ENCODE measurements around the gene FSD1L.

The FSD1L gene

DNA sequence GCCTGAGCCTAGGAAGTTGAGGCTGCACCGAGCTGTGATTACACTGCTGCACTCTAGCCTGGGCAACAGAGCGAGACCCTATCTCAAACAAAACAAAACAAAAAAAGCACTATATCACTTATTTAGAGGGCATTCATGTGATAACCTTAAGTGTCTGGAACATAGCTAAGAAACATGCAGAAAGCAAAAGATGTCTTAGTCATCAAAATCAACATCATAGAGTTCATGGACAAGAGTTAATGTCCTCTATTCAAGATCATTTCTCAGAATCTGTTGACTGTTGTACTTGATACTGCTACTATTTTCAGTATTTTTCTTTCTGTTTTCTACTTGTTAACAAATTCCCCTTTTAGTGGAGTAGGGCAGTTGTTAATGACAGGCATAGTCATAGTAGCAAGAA, 25.4 kb downstream of the FSD1L start:
- H2BK120ac ChIP-seq (ENCODE audit: insufficient read depth, low read length, poor library complexity): no peak overlapping the region
- H2BK5ac ChIP-seq (ENCODE audit: low read depth, low read length, poor library complexity): no peak overlapping the region
- H2AK5ac ChIP-seq (ENCODE audit: low read length): no peak overlapping the region
- no peak overlapping the region for H4K12ac ChIP-seq (ENCODE audit: low read depth, low read length)
- no peak overlapping the region for H3K4ac ChIP-seq (ENCODE audit: low read depth, low read length)
- no peak overlapping the region for H2BK12ac ChIP-seq (ENCODE audit: low read length)
- H3K27me3 ChIP-seq (ENCODE audit: insufficient read depth, low read length): no peaks in the 10 kb centered on the region
- WGBS (ENCODE audit: extremely low coverage, insufficient coverage, insufficient read length): no CpG with 5 or more reads among the region's 2 CpGs
- H3K18ac ChIP-seq (ENCODE audit: low read length): no peak overlapping the region
- H3K9me3 ChIP-seq (ENCODE audit: insufficient read depth, low read depth, low read length): no peaks in the 10 kb centered on the region
- H3K36me3 ChIP-seq (ENCODE audit: control insufficient read depth in 1 of 2, insufficient read depth in 2 of 2, low read length in 2 of 2): no peaks in the 10 kb centered on the region
- H3K4me2 ChIP-seq (ENCODE audit: low read length): no peak overlapping the region
- no peak overlapping the region for H3K9ac ChIP-seq (ENCODE audit: low read length)
- no peak overlapping the region for H3K23ac ChIP-seq (ENCODE audit: low read length)
- H2AFZ ChIP-seq (ENCODE audit: insufficient read depth, low read length, poor library complexity): no peak overlapping the region
- H4K8ac ChIP-seq (ENCODE audit: low read depth, low read length): no peak overlapping the region
- H3K27ac ChIP-seq (ENCODE audit: low read depth, low read length): no peak overlapping the region
- no peak overlapping the region for H3K4me3 ChIP-seq (ENCODE audit: low read depth, low read length)
- H3K4me1 ChIP-seq (ENCODE audit: control insufficient read depth in 1 of 2, insufficient read depth in 2 of 2, low read length in 2 of 2): no peaks in the 10 kb centered on the region
- H4K91ac ChIP-seq (ENCODE audit: low read depth, low read length): no peak overlapping the region
- no peak overlapping the region for H3K14ac ChIP-seq (ENCODE audit: low read length)
- H3K79me2 ChIP-seq (ENCODE audit: control insufficient read depth, insufficient read depth, low read length, poor library complexity): no peaks in the 10 kb centered on the region
- H3K79me1 ChIP-seq (ENCODE audit: low read length): no peaks in the 10 kb centered on the region
- no peak for DNase-seq

DNA sequence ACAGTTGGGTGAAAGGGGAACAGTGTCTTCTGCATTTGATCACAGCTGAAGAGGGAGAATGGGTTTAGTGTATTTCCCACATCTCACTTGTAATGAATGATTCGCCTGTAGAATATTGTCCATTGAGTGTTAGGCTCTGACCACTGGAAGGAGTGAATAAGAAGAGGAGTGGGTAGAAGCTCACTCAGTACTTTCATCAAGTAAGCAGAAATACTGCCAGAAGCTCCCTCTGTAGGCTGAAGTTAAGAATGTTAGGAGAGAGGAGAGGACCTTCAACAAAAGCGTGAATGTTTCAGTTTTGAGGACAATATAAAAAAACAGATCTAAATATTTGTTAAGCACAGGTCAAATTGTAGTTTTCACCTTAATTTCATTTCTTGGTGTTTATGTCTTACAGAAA, 27.5 kb downstream of the FSD1L start:
- H4K91ac ChIP-seq (ENCODE audit: low read depth, low read length): no peak overlapping the region

DNA sequence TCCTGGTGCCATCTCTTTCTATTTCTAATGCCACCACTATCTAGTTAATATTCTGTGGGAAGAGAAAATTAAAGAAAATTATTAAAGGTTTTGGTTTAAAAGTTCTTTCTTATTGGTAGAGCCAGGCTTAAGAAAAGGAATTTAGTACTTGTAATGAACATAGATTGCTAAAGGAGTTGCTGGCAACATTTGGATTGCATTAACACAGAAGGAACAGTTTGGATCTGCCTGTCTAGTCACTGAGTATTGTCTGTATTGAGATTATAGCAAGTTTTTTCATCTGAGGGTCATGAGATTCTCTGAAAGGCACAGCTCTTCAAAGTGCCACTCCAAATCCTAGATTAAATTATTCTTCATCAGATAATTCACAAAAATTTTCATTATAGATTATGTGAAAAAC, 32.0 kb downstream of the FSD1L start:
- no peak overlapping the region for H2AK5ac ChIP-seq (ENCODE audit: low read length)

More for the DNA sequence above, 27.5 kb downstream of the FSD1L start:
- Histone ChIP-seq H3K36me3 (ENCODE audit: control insufficient read depth in 1 of 2, insufficient read depth in 2 of 2, low read length in 2 of 2) (no peaks in the 10 kb centered on the region), H3K9ac (ENCODE audit: low read length) (no peak overlapping the region), H2AK5ac (ENCODE audit: low read length) (no peak overlapping the region), H3K4me3 (ENCODE audit: low read depth, low read length) (no peak overlapping the region), H3K14ac (ENCODE audit: low read length) (no peak overlapping the region), H3K27me3 (ENCODE audit: insufficient read depth, low read length) (no peaks in the 10 kb centered on the region), H3K23ac (ENCODE audit: low read length) (no peak overlapping the region), H3K79me2 (ENCODE audit: control insufficient read depth, insufficient read depth, low read length, poor library complexity) (no peaks in the 10 kb centered on the region), H3K79me1 (ENCODE audit: low read length) (no peaks in the 10 kb centered on the region), H2BK120ac (ENCODE audit: insufficient read depth, low read length, poor library complexity) (no peak overlapping the region), H3K9me3 (ENCODE audit: insufficient read depth, low read depth, low read length) (no peaks in the 10 kb centered on the region), H4K8ac (ENCODE audit: low read depth, low read length) (no peak overlapping the region), H3K4me2 (ENCODE audit: low read length) (no peak overlapping the region), H3K4me1 (ENCODE audit: control insufficient read depth in 1 of 2, insufficient read depth in 2 of 2, low read length in 2 of 2) (no peaks in the 10 kb centered on the region), H2BK5ac (ENCODE audit: low read depth, low read length, poor library complexity) (no peak overlapping the region), H3K27ac (ENCODE audit: low read depth, low read length) (no peak overlapping the region), H3K4ac (ENCODE audit: low read depth, low read length) (no peak overlapping the region), H4K12ac (ENCODE audit: low read depth, low read length) (no peak overlapping the region), H2BK12ac (ENCODE audit: low read length) (no peak overlapping the region), H3K18ac (ENCODE audit: low read length) (no peak overlapping the region), H2AFZ (ENCODE audit: insufficient read depth, low read length, poor library complexity) (no peak overlapping the region)
- DNase-seq: peak in 1 of 2 donors; percentile 29
- WGBS (ENCODE audit: extremely low coverage, insufficient coverage, insufficient read length): no CpG with 5 or more reads among the region's 2 CpGs

DNA sequence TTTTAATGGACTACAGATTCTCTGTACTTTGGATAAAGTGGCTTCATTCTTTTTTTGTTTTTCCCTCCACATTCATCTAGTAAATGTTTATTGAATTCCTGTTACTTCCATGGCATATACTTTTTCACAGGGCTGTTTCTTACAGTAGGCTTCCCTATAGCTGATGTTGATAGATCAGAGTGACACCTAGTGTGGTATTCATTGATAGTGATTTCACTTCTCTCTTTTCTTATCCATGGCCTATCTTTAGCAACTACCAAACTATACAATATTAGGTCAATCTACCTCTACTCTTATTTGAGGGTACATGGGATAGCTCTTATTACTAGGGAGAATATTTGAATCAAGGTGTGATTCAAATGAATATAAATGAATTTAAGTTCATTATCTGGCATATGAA, 35.8 kb downstream of the FSD1L start:
- Histone ChIP-seq H2AFZ (ENCODE audit: insufficient read depth, low read length, poor library complexity) (no peak overlapping the region), H3K9me3 (ENCODE audit: insufficient read depth, low read depth, low read length) (no peaks in the 10 kb centered on the region), H3K27me3 (ENCODE audit: insufficient read depth, low read length) (no peaks in the 10 kb centered on the region), H3K4me3 (ENCODE audit: low read depth, low read length) (no peak overlapping the region), H3K23ac (ENCODE audit: low read length) (no peak overlapping the region), H4K91ac (ENCODE audit: low read depth, low read length) (no peak overlapping the region), H3K79me1 (ENCODE audit: low read length) (no peaks in the 10 kb centered on the region), H3K4ac (ENCODE audit: low read depth, low read length) (no peak overlapping the region), H3K14ac (ENCODE audit: low read length) (no peak overlapping the region), H2BK12ac (ENCODE audit: low read length) (no peak overlapping the region), H4K12ac (ENCODE audit: low read depth, low read length) (no peak overlapping the region), H2AK5ac (ENCODE audit: low read length) (no peak overlapping the region), H3K4me2 (ENCODE audit: low read length) (no peak overlapping the region), H2BK120ac (ENCODE audit: insufficient read depth, low read length, poor library complexity) (no peak overlapping the region), H3K27ac (ENCODE audit: low read depth, low read length) (no peak overlapping the region), H3K36me3 (ENCODE audit: control insufficient read depth in 1 of 2, insufficient read depth in 2 of 2, low read length in 2 of 2) (no peaks in the 10 kb centered on the region), H3K9ac (ENCODE audit: low read length) (no peak overlapping the region), H3K18ac (ENCODE audit: low read length) (no peak overlapping the region), H2BK5ac (ENCODE audit: low read depth, low read length, poor library complexity) (no peak overlapping the region), H4K8ac (ENCODE audit: low read depth, low read length) (no peak overlapping the region), H3K4me1 (ENCODE audit: control insufficient read depth in 1 of 2, insufficient read depth in 2 of 2, low read length in 2 of 2) (no peaks in the 10 kb centered on the region), H3K79me2 (ENCODE audit: control insufficient read depth, insufficient read depth, low read length, poor library complexity) (no peaks in the 10 kb centered on the region)
- DNase-seq: no peak

More for the DNA sequence above, 32.0 kb downstream of the FSD1L start:
- H2AFZ ChIP-seq (ENCODE audit: insufficient read depth, low read length, poor library complexity): no peak overlapping the region
- H2BK12ac ChIP-seq (ENCODE audit: low read length): no peak overlapping the region
- no peak overlapping the region for H3K27ac ChIP-seq (ENCODE audit: low read depth, low read length)
- no peaks in the 10 kb centered on the region for H3K9me3 ChIP-seq (ENCODE audit: insufficient read depth, low read depth, low read length)
- no peak overlapping the region for H4K91ac ChIP-seq (ENCODE audit: low read depth, low read length)
- no peaks in the 10 kb centered on the region for H3K79me2 ChIP-seq (ENCODE audit: control insufficient read depth, insufficient read depth, low read length, poor library complexity)
- no peak overlapping the region for H4K8ac ChIP-seq (ENCODE audit: low read depth, low read length)
- H3K9ac ChIP-seq (ENCODE audit: low read length): no peak overlapping the region
- no peaks in the 10 kb centered on the region for H3K79me1 ChIP-seq (ENCODE audit: low read length)
- H2BK5ac ChIP-seq (ENCODE audit: low read depth, low read length, poor library complexity): no peak overlapping the region
- no peak overlapping the region for H2BK120ac ChIP-seq (ENCODE audit: insufficient read depth, low read length, poor library complexity)
- no peak overlapping the region for H4K12ac ChIP-seq (ENCODE audit: low read depth, low read length)
- no peak overlapping the region for H3K4me3 ChIP-seq (ENCODE audit: low read depth, low read length)
- no peaks in the 10 kb centered on the region for H3K36me3 ChIP-seq (ENCODE audit: control insufficient read depth in 1 of 2, insufficient read depth in 2 of 2, low read length in 2 of 2)
- H3K4me2 ChIP-seq (ENCODE audit: low read length): no peak overlapping the region
- H3K27me3 ChIP-seq (ENCODE audit: insufficient read depth, low read length): no peaks in the 10 kb centered on the region
- no peak overlapping the region for H3K4ac ChIP-seq (ENCODE audit: low read depth, low read length)
- H3K23ac ChIP-seq (ENCODE audit: low read length): no peak overlapping the region
- no peaks in the 10 kb centered on the region for H3K4me1 ChIP-seq (ENCODE audit: control insufficient read depth in 1 of 2, insufficient read depth in 2 of 2, low read length in 2 of 2)
- no peak overlapping the region for H3K18ac ChIP-seq (ENCODE audit: low read length)
- no peak for DNase-seq
- no peak overlapping the region for H3K14ac ChIP-seq (ENCODE audit: low read length)

DNA sequence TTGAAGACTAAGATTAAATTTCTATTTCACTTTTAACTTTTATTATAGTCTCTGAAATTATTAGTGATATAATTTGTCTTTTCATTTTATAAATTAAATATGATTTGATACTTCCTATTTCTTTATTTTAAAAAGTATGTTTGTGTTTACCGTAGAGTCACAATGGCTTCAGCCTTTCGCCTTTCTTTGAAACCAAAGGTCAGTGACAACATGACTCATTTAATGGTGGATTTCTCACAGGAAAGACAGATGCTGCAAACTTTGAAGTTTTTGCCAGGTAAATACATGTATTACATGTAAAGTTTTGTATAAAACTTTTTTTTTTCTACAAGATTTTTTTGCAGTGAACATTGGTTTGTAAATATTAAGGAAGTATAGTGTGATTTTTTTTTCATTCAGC, 36.4 kb downstream of the FSD1L start:
- Histone ChIP-seq H2AK5ac (ENCODE audit: low read length) (no peak overlapping the region), H3K4me2 (ENCODE audit: low read length) (no peak overlapping the region), H2AFZ (ENCODE audit: insufficient read depth, low read length, poor library complexity) (no peak overlapping the region), H4K8ac (ENCODE audit: low read depth, low read length) (no peak overlapping the region), H3K36me3 (ENCODE audit: control insufficient read depth in 1 of 2, insufficient read depth in 2 of 2, low read length in 2 of 2) (no peaks in the 10 kb centered on the region), H2BK120ac (ENCODE audit: insufficient read depth, low read length, poor library complexity) (no peak overlapping the region), H4K91ac (ENCODE audit: low read depth, low read length) (no peak overlapping the region), H3K14ac (ENCODE audit: low read length) (no peak overlapping the region), H2BK12ac (ENCODE audit: low read length) (no peak overlapping the region), H3K4me1 (ENCODE audit: control insufficient read depth in 1 of 2, insufficient read depth in 2 of 2, low read length in 2 of 2) (no peaks in the 10 kb centered on the region), H3K4ac (ENCODE audit: low read depth, low read length) (no peak overlapping the region), H2BK5ac (ENCODE audit: low read depth, low read length, poor library complexity) (no peak overlapping the region), H3K79me2 (ENCODE audit: control insufficient read depth, insufficient read depth, low read length, poor library complexity) (no peaks in the 10 kb centered on the region), H4K12ac (ENCODE audit: low read depth, low read length) (no peak overlapping the region), H3K4me3 (ENCODE audit: low read depth, low read length) (no peak overlapping the region), H3K23ac (ENCODE audit: low read length) (no peak overlapping the region), H3K9ac (ENCODE audit: low read length) (no peak overlapping the region), H3K27me3 (ENCODE audit: insufficient read depth, low read length) (no peaks in the 10 kb centered on the region), H3K9me3 (ENCODE audit: insufficient read depth, low read depth, low read length) (no peaks in the 10 kb centered on the region), H3K27ac (ENCODE audit: low read depth, low read length) (no peak overlapping the region), H3K18ac (ENCODE audit: low read length) (no peak overlapping the region), H3K79me1 (ENCODE audit: low read length) (no peaks in the 10 kb centered on the region)
- no peak for DNase-seq
- no CpG with 5 or more reads among the region's 2 CpGs for WGBS (ENCODE audit: extremely low coverage, insufficient coverage, insufficient read length)
